SK-N-MC (cell line): ENCODE measurements around the gene NBPF20.
"Not testable (repeated sequence)": the region's sequence is repeated elsewhere in the genome, so short reads cannot be mapped to it uniquely, and the experiment has no call there.

ENCODE experiments used
- EZH2 ChIP-seq: fragments of 200-600 bp; sonication (generic); IDR thresholded peaks from one replicate; pipeline ENCODE4 v1.6.1; 2017; ENCODE audit warnings: antibody characterized with exemption
- POLR2AphosphoS5 ChIP-seq: IDR thresholded peaks from 2 replicates; pipeline ENCODE4 v1.6.1; 2012; ENCODE audit warnings: mild to moderate bottlenecking, low read depth, low read length, borderline replicate concordance

GRCh38 chr1:145454824-145455177 lies 29.4 kb upstream of the NBPF20 start:
- TF ChIP-seq POLR2AphosphoS5, EZH2: not testable (repeated sequence)
